ENCODE results near the gene PSMB7.

- no peak for TF ChIP-seq CTCF (conservative IDR thresholded peaks at IDR 0.05; ENCODE audit: low read length)
- no peak for TF ChIP-seq EZH2phosphoT487 (IDR thresholded peaks at IDR 0.05; ENCODE audit: borderline replicate concordance, low read depth, low read length)
These were observed 42.0 kb upstream of the PSMB7 start for GRCh38 chr9:124457079-124457886.
